GM10266 (cell line): ENCODE results near the gene PHKG1.
"Not testable (repeated sequence)": the region's sequence is repeated elsewhere in the genome, so short reads cannot be mapped to it uniquely, and the experiment has no call there.

ENCODE experiments used
- DNase-seq: peaks from one replicate; pipeline ENCODE4 v3.0.0; 2012; ENCODE audit errors: extremely low spot score
- TF ChIP-seq, protein P1 (sequence below): IDR thresholded peaks from 2 replicates; pipeline ENCODE4 v1.5.1; 2012; ENCODE audit warnings: mild to moderate bottlenecking, low read depth; ENCODE audit not compliant: control insufficient read depth, insufficient read depth; ENCODE audit errors: missing control alignments

Gene PHKG1

DNA sequence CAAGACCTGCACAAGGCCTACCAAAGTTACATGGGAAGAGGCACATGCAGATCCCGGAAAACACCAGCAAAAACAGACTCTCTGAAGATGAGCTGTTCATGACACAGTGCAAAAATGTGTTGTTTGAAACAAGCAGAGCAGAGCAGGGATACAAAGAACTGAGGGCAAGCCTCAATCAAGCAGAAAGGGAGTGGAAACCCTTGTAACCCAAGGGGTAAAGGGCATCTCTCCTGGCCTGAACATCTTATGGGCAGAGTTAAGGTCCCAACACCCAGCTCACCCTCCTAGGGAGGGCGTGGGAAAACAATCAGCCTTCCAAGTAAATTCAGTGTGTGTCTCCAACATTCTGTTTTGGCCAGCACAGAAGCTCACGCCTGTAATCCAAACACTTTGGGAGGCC, 52.0 kb downstream of the PHKG1 start:
- TF ChIP-seq, protein P1, sequence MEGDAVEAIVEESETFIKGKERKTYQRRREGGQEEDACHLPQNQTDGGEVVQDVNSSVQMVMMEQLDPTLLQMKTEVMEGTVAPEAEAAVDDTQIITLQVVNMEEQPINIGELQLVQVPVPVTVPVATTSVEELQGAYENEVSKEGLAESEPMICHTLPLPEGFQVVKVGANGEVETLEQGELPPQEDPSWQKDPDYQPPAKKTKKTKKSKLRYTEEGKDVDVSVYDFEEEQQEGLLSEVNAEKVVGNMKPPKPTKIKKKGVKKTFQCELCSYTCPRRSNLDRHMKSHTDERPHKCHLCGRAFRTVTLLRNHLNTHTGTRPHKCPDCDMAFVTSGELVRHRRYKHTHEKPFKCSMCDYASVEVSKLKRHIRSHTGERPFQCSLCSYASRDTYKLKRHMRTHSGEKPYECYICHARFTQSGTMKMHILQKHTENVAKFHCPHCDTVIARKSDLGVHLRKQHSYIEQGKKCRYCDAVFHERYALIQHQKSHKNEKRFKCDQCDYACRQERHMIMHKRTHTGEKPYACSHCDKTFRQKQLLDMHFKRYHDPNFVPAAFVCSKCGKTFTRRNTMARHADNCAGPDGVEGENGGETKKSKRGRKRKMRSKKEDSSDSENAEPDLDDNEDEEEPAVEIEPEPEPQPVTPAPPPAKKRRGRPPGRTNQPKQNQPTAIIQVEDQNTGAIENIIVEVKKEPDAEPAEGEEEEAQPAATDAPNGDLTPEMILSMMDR = no peak

DNA sequence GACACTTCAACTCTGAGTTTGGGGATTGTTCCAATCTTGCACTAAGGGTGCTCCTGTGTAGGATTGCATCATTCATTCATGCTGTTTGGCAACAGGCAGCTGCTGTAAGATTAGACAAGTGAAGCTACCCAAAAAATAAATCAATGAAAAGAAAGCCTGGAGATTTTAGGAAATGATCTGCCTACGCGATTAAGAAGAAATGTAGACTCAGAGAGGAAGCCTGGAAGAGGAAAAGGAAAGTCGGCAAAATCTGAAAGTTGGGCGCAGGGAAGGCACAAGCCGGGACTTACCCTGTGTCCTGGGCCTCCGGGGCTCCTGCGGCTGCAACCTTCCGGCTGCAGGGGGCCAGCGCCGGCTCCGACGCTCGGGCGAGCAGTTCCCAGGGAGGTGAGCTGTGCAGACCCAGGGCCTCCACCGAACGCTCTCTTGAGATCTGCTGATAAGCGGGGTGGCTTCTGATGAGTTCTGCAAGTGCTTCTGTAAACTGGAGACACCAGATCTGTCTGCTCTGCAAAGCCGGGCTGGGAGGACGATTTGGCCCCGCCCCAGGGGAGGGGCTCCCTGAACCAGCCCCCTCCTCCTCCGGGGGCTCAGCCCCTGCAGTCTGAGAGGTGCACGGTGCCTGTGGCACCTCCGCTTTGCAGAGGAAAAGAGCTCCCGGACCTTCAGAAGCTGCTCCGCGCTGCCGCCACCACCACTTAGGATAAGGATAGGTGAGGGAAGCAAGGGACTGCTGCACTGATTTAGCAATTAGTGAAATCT, 58.9 kb downstream of the PHKG1 start:
- TF ChIP-seq, protein P1 = peak; percentile 18

More for the DNA sequence above, 52.0 kb downstream of the PHKG1 start:
- DNase-seq = no peak

DNA sequence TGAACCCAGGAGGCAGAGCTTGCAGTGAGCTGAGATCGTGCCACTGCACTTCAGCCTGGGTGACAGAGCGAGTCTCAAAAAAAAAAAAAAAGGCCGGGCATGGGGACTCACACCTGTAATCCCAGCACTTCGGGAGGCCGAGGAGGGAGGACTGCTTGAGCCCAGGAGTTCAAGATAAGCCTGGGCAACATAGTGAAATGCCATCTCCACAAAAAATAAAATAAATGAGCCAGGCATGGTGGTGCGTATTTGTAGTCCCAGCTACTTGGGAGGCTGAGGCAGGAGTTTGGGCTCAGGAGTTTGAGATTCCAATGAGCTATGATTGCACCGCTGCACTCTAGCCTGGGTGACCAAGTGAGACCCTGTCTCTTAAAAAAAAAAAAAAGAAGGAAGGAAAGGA, 60.2 kb downstream of the PHKG1 start:
- not testable (repeated sequence) for DNase-seq

More for the DNA sequence above, 58.9 kb downstream of the PHKG1 start:
- peak; percentile 72 for DNase-seq

DNA sequence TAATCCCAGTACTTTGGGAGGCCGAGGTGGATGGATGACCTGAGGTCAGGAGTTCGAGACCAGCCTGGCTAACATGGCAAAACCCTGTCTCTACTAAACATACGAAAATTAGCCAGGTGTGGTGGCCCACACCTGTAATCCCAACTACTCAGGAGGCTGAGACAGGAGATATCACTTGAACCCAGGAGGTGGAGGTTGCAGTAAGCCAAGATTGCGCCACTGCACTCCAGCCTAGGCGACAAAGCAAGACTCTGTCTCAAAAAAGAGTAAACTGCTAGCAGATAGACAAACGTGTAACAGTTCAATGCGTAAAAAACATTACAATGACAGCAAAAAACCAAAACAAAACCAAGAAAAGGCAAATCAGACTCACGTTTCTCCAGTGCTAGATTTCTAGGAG, 61.2 kb downstream of the PHKG1 start:
- DNase-seq = not testable (repeated sequence)

DNA sequence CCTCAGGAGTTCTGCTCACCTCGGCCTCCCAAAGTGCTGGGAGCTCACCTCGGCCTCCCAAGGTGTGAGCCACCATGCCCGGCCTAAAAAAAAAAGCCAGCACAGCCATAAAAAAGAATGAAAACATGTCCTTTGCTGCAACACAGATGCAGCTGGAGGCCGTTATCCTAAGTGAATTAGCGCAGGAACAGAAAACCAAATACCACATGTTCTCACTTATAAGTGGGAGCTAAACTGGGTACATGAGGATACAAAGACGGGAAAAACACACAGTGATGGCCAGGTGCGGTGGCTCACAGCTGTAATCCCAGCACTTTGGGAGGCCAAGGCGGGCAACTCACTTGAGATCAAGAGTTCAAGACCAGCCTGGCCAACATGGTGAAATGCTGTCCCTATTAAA, 62.4 kb downstream of the PHKG1 start:
- no peak for DNase-seq
- TF ChIP-seq, protein P1 = no peak
